PC-3 (cell line): ENCODE results near the gene MAP4K2.

Experiments used
- CTCF ChIP-seq: fragments of 300-600 bp; sonication (generic); conservative IDR thresholded peaks from 2 replicates; pipeline ENCODE4 v1.5.1; 2017; ENCODE audit warnings: antibody characterized with exemption, low read depth, mild to moderate bottlenecking, low read length
- EZH2 ChIP-seq: fragments of 300-600 bp; sonication (generic); IDR thresholded peaks from one replicate; pipeline ENCODE4 v1.6.1; 2017; ENCODE audit warnings: antibody characterized with exemption, mild to moderate bottlenecking, low read length; ENCODE audit not compliant: unreplicated experiment

GRCh38 chr11:64778223-64778472 is 24.9 kb downstream of the MAP4K2 start:
- TF ChIP-seq CTCF (no peak), EZH2 (no peak)
